HCT116 (cell line): Measurements from ENCODE around the gene SFTPA1. TPM values are rescaled to one million over a fixed set of nuclear protein-coding genes. Genes with fewer than 3 reads are reported as not detected.

Source experiments
- ATAC-seq: fragments of 200-7000 bp; cut with Tn5 transposase; 2 replicates; pipeline ENCODE4 v1.9.1; 2020; ENCODE audit warnings: mild to moderate bottlenecking, moderate library complexity
- BruUV-seq: library from RNA; stranded (reverse); fragments of 400-500 nt; replicated peaks from 2 replicates; lab custom pipeline; 2021; lab: Mats Ljungman, UMichigan
- CTCF ChIA-PET: fragments of 300-600 bp; sonication (Branson Sonifier 250); formaldehyde crosslinking; loops from one replicate; lab custom pipeline; 2021; ENCODE audit warnings: antibody characterized with exemption; lab: Charles Lee
- POLR2A ChIA-PET: fragments of 300-600, 350-600 bp; sonication (Branson Sonifier 250); formaldehyde crosslinking; loops from one replicate; lab custom pipeline; 2021; ENCODE audit warnings: antibody characterized with exemption; lab: Charles Lee
- RAD21 ChIA-PET, 2 experiments: fragments of 300-600 bp; sonication (Branson Sonifier 250); formaldehyde crosslinking; loops; one replicate each; lab custom pipeline; 2023; ENCODE audit warnings: low total read pairs in 2 of 2; ENCODE audit not compliant: uncharacterized antibody in 2 of 2, unreplicated experiment in 2 of 2, low non-redundant PET in 1 of 2; lab: Charles Lee
- DNase-seq: peaks from one replicate; pipeline ENCODE4 v3.0.0-alpha.2; 2010; ENCODE audit warnings: low read depth, low spot score
- H2AFZ ChIP-seq: fragments of 200-600 bp; shearing (Covaris generic), sonication (generic); 2 replicates; pipeline ENCODE4 v1.6.1; 2017; ENCODE audit warnings: low read depth, mixed run types, mixed read lengths, antibody characterized with exemption, low read length; ENCODE audit not compliant: poor library complexity, severe bottlenecking
- H3K27ac ChIP-seq: 2 replicates; pipeline ENCODE4 v1.5.1; 2012; ENCODE audit warnings: low read depth, low read length
- H3K27me3 ChIP-seq: fragments of 200-600 bp; sonication (generic); 2 replicates; pipeline ENCODE4 v1.6.1; 2016; ENCODE audit warnings: mixed run types, low read length, mixed read lengths; ENCODE audit not compliant: insufficient read depth
- H3K36me3 ChIP-seq, 2 experiments: fragments of 200-500 bp in 1 of 2; fragments of 200-600 bp in 1 of 2; sonication (Bioruptor generic) in 1 of 2; sonication (generic) in 1 of 2; 2 replicates each; pipeline versions ENCODE4 v1.5.1 to v1.6.1; 2014 to 2016; ENCODE audit warnings: low read length in 2 of 2, inconsistent platforms in 1 of 2, mixed read lengths in 1 of 2, mixed run types in 1 of 2; ENCODE audit not compliant: insufficient read depth in 2 of 2, control insufficient read depth in 1 of 2
- H3K4me1 ChIP-seq, 2 experiments: fragments of 200-600 bp in 1 of 2; sonication (generic) in 1 of 2; 2 replicates each; pipeline versions ENCODE4 v1.5.1 to v1.6.1; 2012 to 2017; ENCODE audit warnings: low read length in 2 of 2, inconsistent platforms in 1 of 2, mild to moderate bottlenecking in 1 of 2, mixed read lengths in 1 of 2, mixed run types in 1 of 2, moderate library complexity in 1 of 2; ENCODE audit not compliant: insufficient read depth in 2 of 2, control insufficient read depth in 1 of 2
- H3K4me2 ChIP-seq: fragments of 200-600 bp; sonication (generic); 2 replicates; pipeline ENCODE4 v1.6.1; 2017; ENCODE audit warnings: mixed run types, low read length, mixed read lengths
- H3K4me3 ChIP-seq, 2 experiments: fragments of 200-600 bp in 1 of 2; sonication (generic) in 1 of 2; replicated peaks in 1 of 2; 2 replicates each; pipeline ENCODE4 v1.5.1; 2011 to 2016; ENCODE audit warnings: low read length in 2 of 2, control low read depth in 1 of 2, low read depth in 1 of 2, mild to moderate bottlenecking in 1 of 2, mixed read lengths in 1 of 2, mixed run types in 1 of 2
- H3K79me2 ChIP-seq: fragments of 200-600 bp; sonication (generic); 2 replicates; pipeline ENCODE4 v1.6.1; 2017; ENCODE audit warnings: mild to moderate bottlenecking, mixed run types, low read length, moderate library complexity, mixed read lengths; ENCODE audit not compliant: insufficient read depth
- H3K9ac ChIP-seq: fragments of 200-600 bp; sonication (generic); 2 replicates; pipeline ENCODE4 v1.6.1; 2016; ENCODE audit warnings: low read length, mixed read lengths
- H3K9me2 ChIP-seq: fragments of 200-600 bp; sonication (generic), shearing (Covaris generic); 2 replicates; pipeline ENCODE4 v1.6.1; 2017; ENCODE audit warnings: mixed run types, mild to moderate bottlenecking, moderate library complexity; ENCODE audit not compliant: insufficient read depth
- H3K9me3 ChIP-seq, 2 experiments: fragments of 200-500 bp in 1 of 2; fragments of 200-600 bp in 1 of 2; sonication (Bioruptor generic) in 1 of 2; sonication (generic) in 1 of 2; 2 replicates each; pipeline ENCODE4 v1.6.1; 2014 to 2017; ENCODE audit warnings: low read length in 2 of 2, mixed read lengths in 2 of 2, inconsistent platforms in 1 of 2, low read depth in 1 of 2, mild to moderate bottlenecking in 1 of 2, mixed run types in 1 of 2, moderate library complexity in 1 of 2; ENCODE audit not compliant: control insufficient read depth in 1 of 2, insufficient read depth in 1 of 2
- H4K20me1 ChIP-seq: fragments of 200-600 bp; sonication (generic), shearing (Covaris generic); 2 replicates; pipeline ENCODE4 v1.6.1; 2017; ENCODE audit warnings: mixed run types, mild to moderate bottlenecking, moderate library complexity; ENCODE audit not compliant: insufficient read depth
- CEBPB ChIP-seq: IDR thresholded peaks from 2 replicates; pipeline ENCODE4 v1.6.1; 2012; ENCODE audit warnings: low read depth
- CTCF ChIP-seq, 3 experiments: fragments of 200-600 bp in 1 of 3; sonication (generic) in 1 of 3; IDR thresholded peaks in 2 of 3; conservative IDR thresholded peaks in 1 of 3; 2 replicates each; pipeline ENCODE4 v1.5.1; 2012 to 2017; ENCODE audit warnings: low read depth in 2 of 3, low read length in 2 of 3, antibody characterized with exemption in 1 of 3, borderline replicate concordance in 1 of 3, control low read depth in 1 of 3, mild to moderate bottlenecking in 1 of 3, mixed read lengths in 1 of 3, mixed run types in 1 of 3, moderate library complexity in 1 of 3; ENCODE audit not compliant: insufficient read depth in 1 of 3
- EGR1 ChIP-seq: IDR thresholded peaks from 2 replicates; pipeline ENCODE4 v1.6.1; 2012; ENCODE audit warnings: low read depth
- ELF1 ChIP-seq: IDR thresholded peaks from 2 replicates; pipeline ENCODE4 v1.6.1; 2012; ENCODE audit warnings: low read depth, borderline replicate concordance
- EZH2 ChIP-seq: fragments of 200-600 bp; sonication (generic); IDR thresholded peaks from 2 replicates; pipeline ENCODE4 v1.6.1; 2017; ENCODE audit warnings: antibody characterized with exemption, mixed run types
- EZH2phosphoT487 ChIP-seq: fragments of 200-600 bp; IDR thresholded peaks from 2 replicates; pipeline ENCODE4 v1.6.1; 2018; ENCODE audit warnings: antibody characterized with exemption, borderline replicate concordance
- FOSL1 ChIP-seq: IDR thresholded peaks from 2 replicates; pipeline ENCODE4 v1.6.1; 2012; ENCODE audit warnings: low read depth
- MAX ChIP-seq: IDR thresholded peaks from 2 replicates; pipeline ENCODE4 v1.6.1; 2012
- POLR2A ChIP-seq: IDR thresholded peaks from 2 replicates; pipeline ENCODE4 v1.7.0; 2011; ENCODE audit warnings: borderline replicate concordance; ENCODE audit not compliant: insufficient read depth, insufficient read length; ENCODE audit errors: extremely low read depth
- POLR2AphosphoS5 ChIP-seq: IDR thresholded peaks from 2 replicates; pipeline ENCODE4 v1.6.1; 2011; ENCODE audit warnings: mild to moderate bottlenecking, low read depth, low read length, moderate library complexity
- REST ChIP-seq: IDR thresholded peaks from 2 replicates; pipeline ENCODE4 v1.6.1; 2012; ENCODE audit warnings: low read depth
- SIN3A ChIP-seq: IDR thresholded peaks from 2 replicates; pipeline ENCODE4 v1.6.1; 2012; ENCODE audit warnings: low read depth
- SP1 ChIP-seq: IDR thresholded peaks from 2 replicates; pipeline ENCODE4 v1.6.1; 2012; ENCODE audit warnings: low read depth
- SRF ChIP-seq: IDR thresholded peaks from 2 replicates; pipeline ENCODE4 v1.6.1; 2012; ENCODE audit warnings: low read depth
- ZBTB33 ChIP-seq: IDR thresholded peaks from 2 replicates; pipeline ENCODE4 v1.6.1; 2011; ENCODE audit warnings: mild to moderate bottlenecking, low read length, moderate library complexity; ENCODE audit not compliant: insufficient replicate concordance; ENCODE audit errors: extremely low read depth
- ZFX ChIP-seq: fragments of 450-650 bp; IDR thresholded peaks from 2 replicates; pipeline ENCODE4 v1.6.1; 2017
- ZNF274 ChIP-seq: fragments of 200-500 bp; sonication (Bioruptor generic); IDR thresholded peaks from 2 replicates; pipeline ENCODE4 v1.6.1; 2014; ENCODE audit warnings: mild to moderate bottlenecking, low read depth, low read length, inconsistent platforms
- intact Hi-C: fragments of 100-400 bp; cut with micrococcal nuclease; formaldehyde crosslinking; loops from 2 replicates; pipeline ENCODE4 v1.10.0; 2022
- total RNA-seq: library from RNA; stranded (reverse); gene quantifications from one replicate; pipeline ENCODE4 v1.2.1, GENCODE V29; 2021; ENCODE audit not compliant: unreplicated experiment
- TF ChIP-seq, protein P1 (sequence below): IDR thresholded peaks from 2 replicates; pipeline ENCODE4 v1.6.1; 2012

SFTPA1 gene
- total RNA-seq, 1 experiment from 2014 or later, result 6.5 TPM

GRCh38 chr10:79602953-79603352, 7.8 kb upstream of the SFTPA1 start (continued):
- TF ChIP-seq, protein P1, sequence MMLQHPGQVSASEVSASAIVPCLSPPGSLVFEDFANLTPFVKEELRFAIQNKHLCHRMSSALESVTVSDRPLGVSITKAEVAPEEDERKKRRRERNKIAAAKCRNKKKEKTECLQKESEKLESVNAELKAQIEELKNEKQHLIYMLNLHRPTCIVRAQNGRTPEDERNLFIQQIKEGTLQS, result no peak
- TF ChIP-seq EGR1 (no peak), ELF1 (no peak), SP1 (no peak), EZH2phosphoT487 (no peak), CEBPB (no peak)

- ChIA-PET RAD21 (no interaction called here), CTCF (no interaction called here), POLR2A (no interaction called here)
- Histone ChIP-seq H4K20me1 (no peaks in the 10 kb centered on the region), H2AFZ (no peak overlapping the region), H3K4me1 (no peaks in the 10 kb centered on the region), H3K36me3 (no peaks in the 10 kb centered on the region), H3K27ac (no peak overlapping the region), H3K4me2 (no peak overlapping the region), H3K9me3 (no peaks in the 10 kb centered on the region), H3K79me2 (no peaks in the 10 kb centered on the region), H3K9ac (no peak overlapping the region), H3K27me3 (no peaks in the 10 kb centered on the region), H3K4me3 (no peak overlapping the region), H3K9me2 (no peaks in the 10 kb centered on the region)
- ATAC-seq (no peak), DNase-seq (no peak)
- TF ChIP-seq ZNF274, result no peak
- TF ChIP-seq, protein P1, result no peak
- TF ChIP-seq CTCF (IDR thresholded peaks at IDR 0.05 in 2 of 3, conservative IDR thresholded peaks at IDR 0.05 in 1 of 3; ENCODE audit: borderline replicate concordance in 1 of 3, insufficient read depth in 1 of 3, low read depth in 2 of 3, low read length in 2 of 3), result no peak
- no peak for TF ChIP-seq SP1
- no peak for TF ChIP-seq FOSL1
- TF ChIP-seq EZH2, result no peak
- no peak for TF ChIP-seq ZBTB33
- TF ChIP-seq REST, result no peak
- TF ChIP-seq POLR2AphosphoS5, result no peak
- no peak for TF ChIP-seq EZH2phosphoT487
- TF ChIP-seq POLR2A, result no peak
- TF ChIP-seq ZFX, result no peak
- TF ChIP-seq SIN3A, result no peak
- no peak for TF ChIP-seq SRF
- TF ChIP-seq MAX, result no peak
- no TSS peak for BruUV-seq
- intact Hi-C loops, result no loop called here
These were observed 6.4 kb upstream of the SFTPA1 start for GRCh38 chr10:79604294-79604693.
